IPS DF 6.9 (cell line): Measurements from ENCODE around the gene BTC.

Source experiments
- DNase-seq: peaks from one replicate; pipeline ENCODE4 v3.0.0-alpha.2; 2013; ENCODE audit warnings: low read depth, low spot score
- H3K27ac ChIP-seq: one replicate; pipeline ENCODE4 v1.5.1; 2013; ENCODE audit warnings: low read length, control low read depth
- H3K27me3 ChIP-seq: 2 replicates; pipeline ENCODE4 v1.6.1; 2013; ENCODE audit warnings: mild to moderate bottlenecking, low read length; ENCODE audit not compliant: control insufficient read depth, insufficient read depth
- H3K36me3 ChIP-seq: 2 replicates; pipeline ENCODE4 v1.6.1; 2013; ENCODE audit warnings: low read length; ENCODE audit not compliant: control insufficient read depth, insufficient read depth
- H3K4me1 ChIP-seq: 2 replicates; pipeline ENCODE4 v1.6.1; 2013; ENCODE audit warnings: low read length; ENCODE audit not compliant: control insufficient read depth, insufficient read depth
- H3K4me3 ChIP-seq: 2 replicates; pipeline ENCODE4 v1.5.1; 2013; ENCODE audit warnings: mild to moderate bottlenecking, low read length
- H3K9me3 ChIP-seq: 2 replicates; pipeline ENCODE4 v1.6.1; 2013; ENCODE audit warnings: low read length, inconsistent platforms; ENCODE audit not compliant: control insufficient read depth, insufficient read depth
- WGBS: extraction: QIAGEN DNeasy Blood & Tissue Kit; methylation state at CpG from one replicate; pipeline ENCODE4 v1.1.7; 2013; ENCODE audit warnings: mixed read lengths, missing lambda C conversion rate; ENCODE audit not compliant: insufficient read length, insufficient coverage; 5-methylcytosine and 5-hydroxymethylcytosine counted together

Gene BTC

GRCh38 chr4:74800310-74800709, 6.0 kb upstream of the BTC start:
- H3K27ac ChIP-seq, result no peak overlapping the region
- no peaks in the 10 kb centered on the region for H3K27me3 ChIP-seq
- WGBS, result no CpG with 5 or more reads among the region's 3 CpGs
- H3K36me3 ChIP-seq, result no peaks in the 10 kb centered on the region
- H3K4me1 ChIP-seq, result no peaks in the 10 kb centered on the region
- H3K4me3 ChIP-seq, result no peak overlapping the region
- no peak for DNase-seq
- H3K9me3 ChIP-seq, result no peaks in the 10 kb centered on the region

GRCh38 chr4:74796631-74797030, 2.3 kb upstream of the BTC start:
- no peak for DNase-seq
- Histone ChIP-seq H3K9me3 (no peaks in the 10 kb centered on the region), H3K27me3 (0 out of 2 replicates have a peak, but pooled peaks cover 2% of the 10 kb centered on the region), H3K4me3 (no peak overlapping the region), H3K4me1 (no peaks in the 10 kb centered on the region), H3K27ac (no peak overlapping the region), H3K36me3 (no peaks in the 10 kb centered on the region)
- WGBS, result no CpG with 5 or more reads among the region's 4 CpGs

GRCh38 chr4:74793757-74794381, 454 bp downstream of the BTC start:
- Histone ChIP-seq H3K9me3 (no peaks in the 10 kb centered on the region), H3K4me1 (no peaks in the 10 kb centered on the region), H3K27ac (no peak overlapping the region), H3K36me3 (no peaks in the 10 kb centered on the region), H3K27me3 (0 out of 2 replicates have a peak, but pooled peaks cover 2% of the 10 kb centered on the region), H3K4me3 (peak overlapping the region; percentile 50; the same call in 1 of the 2 replicates)
- peak; percentile 50 for DNase-seq
- no CpG with 5 or more reads among the region's 42 CpGs for WGBS

- H3K4me1 ChIP-seq, result no peaks in the 10 kb centered on the region
- WGBS, result no CpG with 5 or more reads among the region's 2 CpGs
- no peak for DNase-seq
These were observed 3.7 kb downstream of the BTC start for GRCh38 chr4:74790652-74791051.

GRCh38 chr4:74789518-74789917, 4.8 kb downstream of the BTC start:
- Histone ChIP-seq H3K4me3 (no peak overlapping the region), H3K27me3 (0 out of 2 replicates have a peak, but pooled peaks cover 2% of the 10 kb centered on the region), H3K4me1 (no peaks in the 10 kb centered on the region), H3K9me3 (no peaks in the 10 kb centered on the region), H3K36me3 (no peaks in the 10 kb centered on the region), H3K27ac (no peak overlapping the region)
- no peak for DNase-seq
- WGBS, result no CpG with 5 or more reads among the region's 1 CpG

More at GRCh38 chr4:74790652-74791051, 3.7 kb downstream of the BTC start:
- 0 out of 2 replicates have a peak, but pooled peaks cover 2% of the 10 kb centered on the region for H3K27me3 ChIP-seq
- no peaks in the 10 kb centered on the region for H3K9me3 ChIP-seq
- H3K36me3 ChIP-seq, result no peaks in the 10 kb centered on the region
- H3K4me3 ChIP-seq, result no peak overlapping the region
- H3K27ac ChIP-seq, result no peak overlapping the region

- DNase-seq, result no peak
- Histone ChIP-seq H3K27me3 (no peaks in the 10 kb centered on the region), H3K36me3 (no peaks in the 10 kb centered on the region), H3K4me3 (no peak overlapping the region), H3K27ac (no peak overlapping the region), H3K9me3 (no peaks in the 10 kb centered on the region), H3K4me1 (no peaks in the 10 kb centered on the region)
These were observed 16.8 kb downstream of the BTC start for GRCh38 chr4:74777531-74777930.

- Histone ChIP-seq H3K9me3 (no peaks in the 10 kb centered on the region), H3K4me3 (no peak overlapping the region), H3K27me3 (no peaks in the 10 kb centered on the region), H3K4me1 (no peaks in the 10 kb centered on the region), H3K27ac (no peak overlapping the region), H3K36me3 (no peaks in the 10 kb centered on the region)
- DNase-seq, result no peak
- WGBS, result no CpG with 5 or more reads among the region's 3 CpGs
These were observed 21.5 kb downstream of the BTC start for GRCh38 chr4:74772783-74773182.

- Histone ChIP-seq H3K9me3 (no peaks in the 10 kb centered on the region), H3K4me1 (no peaks in the 10 kb centered on the region), H3K4me3 (no peak overlapping the region), H3K36me3 (no peaks in the 10 kb centered on the region), H3K27ac (no peak overlapping the region), H3K27me3 (no peaks in the 10 kb centered on the region)
- no CpG with 5 or more reads among the region's 2 CpGs for WGBS
- DNase-seq, result no peak
These were observed 22.2 kb downstream of the BTC start for GRCh38 chr4:74772106-74772505.

- Histone ChIP-seq H3K27me3 (no peaks in the 10 kb centered on the region), H3K4me1 (no peaks in the 10 kb centered on the region), H3K36me3 (no peaks in the 10 kb centered on the region), H3K9me3 (no peaks in the 10 kb centered on the region), H3K4me3 (no peak overlapping the region), H3K27ac (no peak overlapping the region)
- no peak for DNase-seq
- WGBS, result no CpG with 5 or more reads among the region's 4 CpGs
These were observed 24.0 kb downstream of the BTC start for GRCh38 chr4:74770226-74770910.

GRCh38 chr4:74768857-74769525, 25.3 kb downstream of the BTC start:
- DNase-seq, result no peak
- Histone ChIP-seq H3K4me1 (no peaks in the 10 kb centered on the region), H3K27me3 (no peaks in the 10 kb centered on the region), H3K4me3 (no peak overlapping the region), H3K27ac (no peak overlapping the region), H3K9me3 (no peaks in the 10 kb centered on the region), H3K36me3 (no peaks in the 10 kb centered on the region)
- no CpG with 5 or more reads among the region's 2 CpGs for WGBS
